H1 (cell line): ENCODE data around the gene HSDL2. TPM values are rescaled to one million over a fixed set of nuclear protein-coding genes. Genes with fewer than 3 reads are reported as not detected.

Experiments used
- CTCF ChIA-PET: fragments of 300-600 bp; sonication (Branson Sonifier 250); formaldehyde crosslinking; loops from one replicate; lab custom pipeline; 2021; ENCODE audit not compliant: partially characterized antibody; lab: Charles Lee
- POLR2A ChIA-PET: fragments of 300-600 bp; sonication (Branson Sonifier 250); formaldehyde crosslinking; loops from one replicate; lab custom pipeline; 2021; ENCODE audit warnings: inconsistent platforms; ENCODE audit not compliant: partially characterized antibody; lab: Charles Lee
- DNase-seq, 2 experiments: peaks; one replicate each; pipeline versions ENCODE4 v3.0.0 to v3.0.0-alpha.2; 2010 to 2022; ENCODE audit warnings: low spot score in 2 of 2, low read depth in 1 of 2, mixed read lengths in 1 of 2
- FAIRE-seq: peaks from 2 replicates; lab custom pipeline; 2011; peaks lifted over from hg19 to GRCh38; lab: Jason Lieb, UNC
- H2AFZ ChIP-seq: 2 replicates; pipeline ENCODE4 v1.8.1; 2012; ENCODE audit warnings: low read length, inconsistent platforms
- H2AK5ac ChIP-seq: 2 replicates; pipeline ENCODE4 v1.6.1; 2013; ENCODE audit warnings: low read depth, low read length
- H2BK120ac ChIP-seq: replicated peaks from 2 replicates; pipeline ENCODE3; 2013; ENCODE audit warnings: low read depth, low read length, inconsistent platforms
- H2BK12ac ChIP-seq: 2 replicates; pipeline ENCODE4 v1.6.1; 2013; ENCODE audit warnings: low read depth, low read length
- H2BK15ac ChIP-seq: 2 replicates; pipeline ENCODE4 v1.6.1; 2013; ENCODE audit warnings: low read length
- H2BK20ac ChIP-seq: 2 replicates; pipeline ENCODE4 v1.6.1; 2013; ENCODE audit warnings: low read length
- H2BK5ac ChIP-seq: 2 replicates; pipeline ENCODE4 v1.6.1; 2013; ENCODE audit warnings: low read depth, low read length
- H3K14ac ChIP-seq: 2 replicates; pipeline ENCODE4 v1.6.1; 2013; ENCODE audit warnings: inconsistent platforms; ENCODE audit not compliant: insufficient read length
- H3K18ac ChIP-seq: 2 replicates; pipeline ENCODE4 v1.6.1; 2013; ENCODE audit warnings: low read length; ENCODE audit errors: extremely low read depth
- H3K23ac ChIP-seq: 2 replicates; pipeline ENCODE4 v1.6.1; 2013; ENCODE audit warnings: inconsistent platforms; ENCODE audit not compliant: insufficient read length
- H3K23me2 ChIP-seq: 2 replicates; pipeline ENCODE4 v1.6.1; 2013; ENCODE audit warnings: low read depth, low read length
- H3K27ac ChIP-seq: 2 replicates; pipeline ENCODE4 v1.6.1; 2011; ENCODE audit warnings: low read depth, low read length, inconsistent platforms
- H3K27me3 ChIP-seq, 4 experiments: replicated peaks in 1 of 4; 1 replicate in 1 of 4; 2 replicates in 3 of 4; pipeline versions ENCODE4 v1.6.1 to v1.8.1; 2011 to 2013; ENCODE audit warnings: low read length in 3 of 4, mild to moderate bottlenecking in 3 of 4, inconsistent platforms in 2 of 4, mixed read lengths in 2 of 4, moderate library complexity in 1 of 4; ENCODE audit not compliant: control insufficient read depth in 3 of 4, insufficient read depth in 3 of 4; ENCODE audit errors: extremely low read depth in 1 of 4
- H3K36me3 ChIP-seq, 4 experiments: 2 replicates each; pipeline versions ENCODE4 v1.6.1 to v1.8.1; 2011 to 2013; ENCODE audit warnings: mild to moderate bottlenecking in 4 of 4, low read length in 3 of 4, moderate library complexity in 2 of 4, control low read depth in 1 of 4, inconsistent platforms in 1 of 4; ENCODE audit not compliant: insufficient read depth in 4 of 4, control insufficient read depth in 2 of 4
- H3K4ac ChIP-seq: replicated peaks from 2 replicates; pipeline ENCODE3; 2013; ENCODE audit warnings: low read length, low read depth, mixed read lengths, inconsistent platforms; ENCODE audit not compliant: insufficient read length
- H3K4me1 ChIP-seq, 4 experiments: replicated peaks in 1 of 4; 1 replicate in 1 of 4; 2 replicates in 3 of 4; pipeline versions ENCODE4 v1.6.1 to v1.8.1; 2011 to 2013; ENCODE audit warnings: low read length in 3 of 4, inconsistent platforms in 2 of 4, mixed read lengths in 1 of 4; ENCODE audit not compliant: insufficient read depth in 4 of 4, control insufficient read depth in 3 of 4
- H3K4me2 ChIP-seq, 2 experiments: 2 replicates each; pipeline versions ENCODE4 v1.6.1 to v1.8.1; 2011 to 2013; ENCODE audit warnings: low read depth in 2 of 2, low read length in 2 of 2, control low read depth in 1 of 2, inconsistent platforms in 1 of 2, mild to moderate bottlenecking in 1 of 2; ENCODE audit not compliant: insufficient read depth in 1 of 2
- H3K4me3 ChIP-seq, 4 experiments: fragments of 200-600, 300-600 bp in 1 of 4; sonication (generic), shearing (Covaris generic), sonication (Bioruptor Twin) in 1 of 4; 2 replicates each; pipeline versions ENCODE4 v1.5.1 to v1.8.1; 2011 to 2016; ENCODE audit warnings: low read length in 4 of 4, low read depth in 3 of 4, control low read depth in 2 of 4, inconsistent platforms in 2 of 4, mild to moderate bottlenecking in 2 of 4, mixed read lengths in 1 of 4, moderate library complexity in 1 of 4; ENCODE audit not compliant: insufficient read depth in 2 of 4; ENCODE audit errors: extremely low read depth in 1 of 4
- H3K56ac ChIP-seq: replicated peaks from 2 replicates; pipeline ENCODE3; 2013; ENCODE audit warnings: low read depth, mild to moderate bottlenecking, mixed read lengths, low read length, inconsistent platforms; ENCODE audit not compliant: insufficient read length
- H3K79me1 ChIP-seq: 2 replicates; pipeline ENCODE4 v1.6.1; 2013; ENCODE audit warnings: low read depth, low read length, control low read depth
- H3K79me2 ChIP-seq, 2 experiments: 2 replicates each; pipeline versions ENCODE4 v1.6.1 to v1.8.1; 2012 to 2013; ENCODE audit warnings: low read length in 2 of 2, mild to moderate bottlenecking in 2 of 2, inconsistent platforms in 1 of 2; ENCODE audit not compliant: insufficient read depth in 2 of 2, control insufficient read depth in 1 of 2
- H3K9ac ChIP-seq, 4 experiments: replicated peaks in 1 of 4; 1 replicate in 1 of 4; 2 replicates in 3 of 4; pipeline versions ENCODE4 v1.6.1 to v1.8.1; 2011 to 2013; ENCODE audit warnings: low read depth in 3 of 4, low read length in 3 of 4, control low read depth in 2 of 4, mild to moderate bottlenecking in 2 of 4, moderate library complexity in 2 of 4, inconsistent platforms in 1 of 4; ENCODE audit errors: extremely low read depth in 1 of 4
- H3K9me3 ChIP-seq, 2 experiments: 2 replicates each; pipeline versions ENCODE4 v1.6.1 to v1.8.1; 2012 to 2013; ENCODE audit warnings: mild to moderate bottlenecking in 2 of 2, moderate library complexity in 2 of 2, control low read depth in 1 of 2, inconsistent platforms in 1 of 2, low read depth in 1 of 2, low read length in 1 of 2, mixed read lengths in 1 of 2; ENCODE audit not compliant: insufficient read depth in 2 of 2
- H4K20me1 ChIP-seq, 2 experiments: replicated peaks in 1 of 2; 2 replicates each; pipeline versions ENCODE3 to v1.8.1; 2011 to 2013; ENCODE audit warnings: inconsistent platforms in 2 of 2, low read length in 2 of 2, mild to moderate bottlenecking in 1 of 2; ENCODE audit not compliant: insufficient read depth in 2 of 2, control insufficient read depth in 1 of 2
- H4K5ac ChIP-seq: 2 replicates; pipeline ENCODE4 v1.6.1; 2013; ENCODE audit warnings: low read length, low read depth, mixed read lengths, inconsistent platforms; ENCODE audit not compliant: insufficient read length
- H4K8ac ChIP-seq: 2 replicates; pipeline ENCODE4 v1.8.0; 2013; ENCODE audit warnings: mild to moderate bottlenecking, moderate library complexity, low read length, inconsistent platforms; ENCODE audit not compliant: insufficient read depth; ENCODE audit errors: extremely low read depth
- H4K91ac ChIP-seq: replicated peaks from 2 replicates; pipeline ENCODE3; 2013; ENCODE audit warnings: low read length, mixed read lengths, inconsistent platforms; ENCODE audit not compliant: insufficient read length
- ATF2 ChIP-seq: IDR thresholded peaks from 2 replicates; pipeline ENCODE4 v1.6.1; 2012; ENCODE audit warnings: low read length, inconsistent platforms
- CBX8 ChIP-seq: fragments of 300-800, 300-1000 bp; sonication (generic); IDR thresholded peaks from 2 replicates; pipeline ENCODE4 v1.7.1; 2016; ENCODE audit warnings: low read depth, low read length, borderline replicate concordance
- GTF2F1 ChIP-seq: IDR thresholded peaks from 2 replicates; pipeline ENCODE4 v1.6.1; 2012; ENCODE audit warnings: low read depth, low read length, improper control_type of control experiment, borderline replicate concordance
- NANOG ChIP-seq: IDR thresholded peaks from 2 replicates; pipeline ENCODE4 v1.6.1; 2011; ENCODE audit warnings: low read length, low read depth, mild to moderate bottlenecking, inconsistent platforms; ENCODE audit not compliant: insufficient read depth, poor library complexity, severe bottlenecking
- PHF8 ChIP-seq: fragments of 200-600 bp; sonication (generic); conservative IDR thresholded peaks from 2 replicates; pipeline ENCODE4 v1.7.1; 2012; ENCODE audit warnings: low read depth, mild to moderate bottlenecking, inconsistent platforms, low read length, moderate library complexity
- SIX5 ChIP-seq: IDR thresholded peaks from 2 replicates; pipeline ENCODE4 v1.6.1; 2011; ENCODE audit warnings: mild to moderate bottlenecking, low read depth, low read length
- SP1 ChIP-seq: IDR thresholded peaks from 2 replicates; pipeline ENCODE4 v1.6.1; 2011; ENCODE audit warnings: low read depth, low read length
- SP4 ChIP-seq: IDR thresholded peaks from 2 replicates; pipeline ENCODE4 v1.6.1; 2012; ENCODE audit warnings: low read length, inconsistent platforms
- TBP ChIP-seq: IDR thresholded peaks from 2 replicates; pipeline ENCODE4 v1.6.1; 2011; ENCODE audit warnings: low read depth, low read length, improper control_type of control experiment
- WGBS, 2 experiments: shearing (Covaris generic) in 1 of 2; methylation state at CpG; one replicate each; pipeline versions ENCODE4 v1.1.6 to v1.1.7; 2013 to 2015; ENCODE audit warnings: low lambda C conversion rate in 2 of 2, mixed read lengths in 2 of 2, inconsistent platforms in 1 of 2, low coverage in 1 of 2, missing lambda C conversion rate in 1 of 2; ENCODE audit not compliant: insufficient replicate concordance in 2 of 2, insufficient coverage in 1 of 2, insufficient read length in 1 of 2; ENCODE audit errors: extremely low coverage in 1 of 2, missing lambda C conversion rate in 1 of 2; 5-methylcytosine and 5-hydroxymethylcytosine counted together
- polyA plus RNA-seq, 7 experiments: library from polyadenylated mRNA; depleted of rRNA in 3 of 7; stranded (reverse) in 5 of 7; unstranded in 2 of 7; fragments of >200 nt in 5 of 7; fragments of 200-250 nt in 2 of 7; gene quantifications; 1 replicate in 5 of 7; 2 replicates in 1 of 7; 4 replicates in 1 of 7; pipeline versions ENCODE4 v1.2.1 to v1.2.3, GENCODE V29; 2011 to 2013; ENCODE audit warnings: missing spikeins in 2 of 7, mixed read lengths in 2 of 7
- total RNA-seq: library from RNA; stranded (reverse); fragmentation: NEBNext Ultra II Directional; extraction: Animal tissue kit (Norgen Biotek cat#: 25700); gene quantifications from 2 replicates; pipeline ENCODE4 v1.2.1, GENCODE V29; 2021

HSDL2 gene
- total and polyA plus RNA-seq, 2 of the 8 experiments (the other 6 are each of a cell fraction or from before 2014, with no cell fraction given), result 6.6 to 15.4 TPM

DNA sequence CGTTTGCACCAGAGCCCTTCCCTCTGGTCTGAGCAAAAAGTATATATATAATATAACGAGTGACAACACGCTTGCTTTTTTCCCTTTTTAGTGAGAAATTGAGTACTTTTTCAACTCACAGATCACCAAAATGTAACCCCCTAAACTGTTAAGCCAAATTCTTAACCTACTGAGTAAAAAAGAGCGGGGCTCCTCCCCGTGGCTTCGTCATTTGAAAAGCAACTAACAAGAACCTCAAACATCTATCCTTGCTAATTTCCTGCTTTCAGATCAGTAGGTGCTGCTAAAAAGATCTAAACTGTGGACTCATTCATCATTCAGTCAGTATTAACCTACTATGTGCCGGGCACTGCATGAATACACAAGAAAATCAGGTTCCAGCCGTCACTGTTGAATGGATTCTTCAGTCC, 45.5 kb upstream of the HSDL2 start:
- Histone ChIP-seq H3K79me1 (no peaks in the 10 kb centered on the region), H3K18ac (no peak overlapping the region), H3K4me1 (peaks cover 0 to 6% (median 0%) of the 10 kb centered on the region in 4 experiments; a peak in 3 of 7 replicates), H2BK15ac (no peak overlapping the region), H2BK20ac (no peak overlapping the region), H2AK5ac (no peak overlapping the region), H2BK12ac (no peak overlapping the region), H2BK120ac (no peak overlapping the region), H2AFZ (peak overlapping the region; percentile 19; the same call in 1 of the 2 replicates), H3K27ac (no peak overlapping the region), H2BK5ac (no peak overlapping the region), H3K9me3 (no peaks in the 10 kb centered on the region), H3K4ac (no peak overlapping the region), H3K9ac (peak overlapping the region in 1 of 4 experiments; percentile 45; a peak in 1 of 7 replicates), H3K27me3 (no peaks in the 10 kb centered on the region), H3K23me2 (peaks cover 2% of the 10 kb centered on the region; the same call in 1 of the 2 replicates), H3K4me2 (peak overlapping the region; percentile 44 to 87), H3K23ac (no peak overlapping the region), H4K91ac (no peak overlapping the region), H4K8ac (no peak overlapping the region), H3K14ac (no peak overlapping the region), H4K5ac (no peak overlapping the region), H3K36me3 (no peaks in the 10 kb centered on the region), H3K79me2 (peaks cover 5 to 31% of the 10 kb centered on the region in 2 experiments; a peak in 3 of 4 replicates), H3K4me3 (peak overlapping the region; percentile 46 to 74 (median 58); a peak in 5 of 8 replicates), H3K56ac (no peak overlapping the region), H4K20me1 (peaks cover 0 to 1% of the 10 kb centered on the region in 2 experiments)
- no peak for DNase-seq
- no peak for TF ChIP-seq TBP
- TF ChIP-seq CBX8, result no peak
- TF ChIP-seq PHF8, result no peak
- no peak for TF ChIP-seq NANOG
- TF ChIP-seq GTF2F1, result no peak
- no peak for TF ChIP-seq SP1
- TF ChIP-seq SIX5, result no peak
- no peak for TF ChIP-seq ATF2
- no peak for TF ChIP-seq SP4
- FAIRE-seq, result no peak
- ChIA-PET CTCF (interaction anchor here (1.0 to 2.8 kb wide), 8 partner anchors 11 to 378 kb away, joined by 3 to 11 read pairs (median 4); no protein-coding TSS in a partner anchor), POLR2A (no interaction called here)
- WGBS, 2 experiments, result 31% methylated on average over 8 of the region's 8 CpGs; no CpG with 5 or more reads in 1 of the 2 experiments
